Measurements from ENCODE around the gene TUBGCP6.

DNA sequence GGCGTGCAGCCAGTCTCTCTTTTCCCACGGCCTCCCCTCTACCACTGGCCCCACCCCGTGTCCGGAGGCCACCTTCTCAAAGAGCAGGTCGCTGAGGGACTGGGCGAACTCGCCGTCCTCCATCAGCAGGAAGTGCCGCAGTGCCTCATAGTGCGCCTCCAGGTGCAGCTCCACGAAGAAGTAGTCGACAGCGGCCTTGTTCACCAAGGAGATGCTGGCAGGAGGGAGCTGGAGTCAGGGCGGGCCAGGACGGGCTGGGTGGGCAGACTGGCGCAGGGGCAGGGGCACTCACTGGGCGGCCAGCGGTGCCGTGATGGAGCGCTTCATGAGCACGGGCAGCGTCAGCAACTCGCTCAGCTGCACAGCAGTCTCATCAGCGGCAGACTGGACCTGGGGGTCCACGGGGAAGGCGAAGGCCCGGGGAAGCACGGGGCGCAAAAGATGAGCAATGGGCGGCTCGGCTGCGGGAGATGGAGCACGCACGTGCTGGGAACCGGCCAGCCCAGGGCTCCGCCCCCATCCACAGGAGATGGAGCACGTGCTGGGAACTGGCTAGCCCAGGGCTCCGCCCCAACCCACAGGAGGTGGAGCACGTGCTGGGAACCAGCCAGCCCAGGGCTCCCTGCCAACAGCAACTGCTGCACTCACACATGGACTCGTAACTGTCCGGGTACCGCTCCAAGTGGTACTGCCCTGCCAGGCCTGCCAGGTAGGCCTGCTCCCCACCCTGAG, 25.7 kb downstream of the TUBGCP6 start:
- TF ChIP-seq, protein P1, sequence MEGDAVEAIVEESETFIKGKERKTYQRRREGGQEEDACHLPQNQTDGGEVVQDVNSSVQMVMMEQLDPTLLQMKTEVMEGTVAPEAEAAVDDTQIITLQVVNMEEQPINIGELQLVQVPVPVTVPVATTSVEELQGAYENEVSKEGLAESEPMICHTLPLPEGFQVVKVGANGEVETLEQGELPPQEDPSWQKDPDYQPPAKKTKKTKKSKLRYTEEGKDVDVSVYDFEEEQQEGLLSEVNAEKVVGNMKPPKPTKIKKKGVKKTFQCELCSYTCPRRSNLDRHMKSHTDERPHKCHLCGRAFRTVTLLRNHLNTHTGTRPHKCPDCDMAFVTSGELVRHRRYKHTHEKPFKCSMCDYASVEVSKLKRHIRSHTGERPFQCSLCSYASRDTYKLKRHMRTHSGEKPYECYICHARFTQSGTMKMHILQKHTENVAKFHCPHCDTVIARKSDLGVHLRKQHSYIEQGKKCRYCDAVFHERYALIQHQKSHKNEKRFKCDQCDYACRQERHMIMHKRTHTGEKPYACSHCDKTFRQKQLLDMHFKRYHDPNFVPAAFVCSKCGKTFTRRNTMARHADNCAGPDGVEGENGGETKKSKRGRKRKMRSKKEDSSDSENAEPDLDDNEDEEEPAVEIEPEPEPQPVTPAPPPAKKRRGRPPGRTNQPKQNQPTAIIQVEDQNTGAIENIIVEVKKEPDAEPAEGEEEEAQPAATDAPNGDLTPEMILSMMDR (IDR thresholded peaks at IDR 0.05): peak in 1 of 4 experiments; percentile 17
- TF ChIP-seq POLR2A (IDR thresholded peaks at IDR 0.05) (no peak), POLR2AphosphoS5 (IDR thresholded peaks at IDR 0.05) (peak; percentile 95)

Data from prostate gland (tissue), 2 donors.